ENCODE results near the gene PRR23E.

The PRR23E gene

GRCh38 chr3:127192576-127193232, at the start of gene PRR23E:
TSS of gene PRR23E (plus strand) at chr3:127193131. CDS start at chr3:127196686, 3,555 bp downstream.
- no peak for DNase-seq

GRCh38 chr3:127143172-127143571, 49.8 kb upstream of the PRR23E start:
- no peak for DNase-seq

- DNase-seq, result no peak
These were observed 48.3 kb upstream of the PRR23E start for GRCh38 chr3:127144631-127145030.

GRCh38 chr3:127145266-127145665, 47.7 kb upstream of the PRR23E start:
- no peak for DNase-seq

GRCh38 chr3:127147291-127147885, 45.5 kb upstream of the PRR23E start:
- DNase-seq, result no peak

GRCh38 chr3:127149621-127150310, 43.2 kb upstream of the PRR23E start:
- DNase-seq, result no peak

GRCh38 chr3:127150513-127151250, 42.2 kb upstream of the PRR23E start:
- DNase-seq, result no peak

- DNase-seq, result no peak
These were observed 41.7 kb upstream of the PRR23E start for GRCh38 chr3:127151251-127151564.

GRCh38 chr3:127151992-127152650, 40.8 kb upstream of the PRR23E start:
- no peak for DNase-seq

GRCh38 chr3:127152684-127153505, 40.0 kb upstream of the PRR23E start:
- no peak for DNase-seq

GRCh38 chr3:127153506-127153815, 39.5 kb upstream of the PRR23E start:
- no peak for DNase-seq

- DNase-seq, result no peak
These were observed 36.4 kb upstream of the PRR23E start for GRCh38 chr3:127156338-127157050.

GRCh38 chr3:127157171-127157828, 35.6 kb upstream of the PRR23E start:
- DNase-seq, result no peak

- no peak for DNase-seq
These were observed 34.2 kb upstream of the PRR23E start for GRCh38 chr3:127158614-127159229.

GRCh38 chr3:127159543-127159942, 33.4 kb upstream of the PRR23E start:
- DNase-seq, result no peak

GRCh38 chr3:127161236-127161635, 31.7 kb upstream of the PRR23E start:
- DNase-seq, result no peak

- DNase-seq, result no peak
These were observed 30.9 kb upstream of the PRR23E start for GRCh38 chr3:127161973-127162579.

GRCh38 chr3:127162947-127163645, 29.8 kb upstream of the PRR23E start:
- DNase-seq, result no peak

GRCh38 chr3:127164615-127165014, 28.3 kb upstream of the PRR23E start:
- DNase-seq, result no peak

GRCh38 chr3:127165036-127165435, 27.9 kb upstream of the PRR23E start:
- no peak for DNase-seq
